ENCODE measurements around the gene PPM1F. TPM values are rescaled to one million over a fixed set of nuclear protein-coding genes. Genes with fewer than 3 reads are reported as not detected.

Gene PPM1F
- total RNA-seq, 1 donor from 2014 or later: 51.0 TPM

GRCh38 chr22:21958360-21959273 lies 6.0 kb upstream of the PPM1F start:
- Histone ChIP-seq H3K4me1 (no peaks in the 10 kb centered on the region), H3K27me3 (ENCODE audit: low read depth) (no peaks in the 10 kb centered on the region), H3K36me3 (peaks cover 48% of the 10 kb centered on the region), H3K4me3 (no peak overlapping the region), H3K9me3 (no peaks in the 10 kb centered on the region), H3K27ac (no peak overlapping the region)
- TF ChIP-seq, protein P1, sequence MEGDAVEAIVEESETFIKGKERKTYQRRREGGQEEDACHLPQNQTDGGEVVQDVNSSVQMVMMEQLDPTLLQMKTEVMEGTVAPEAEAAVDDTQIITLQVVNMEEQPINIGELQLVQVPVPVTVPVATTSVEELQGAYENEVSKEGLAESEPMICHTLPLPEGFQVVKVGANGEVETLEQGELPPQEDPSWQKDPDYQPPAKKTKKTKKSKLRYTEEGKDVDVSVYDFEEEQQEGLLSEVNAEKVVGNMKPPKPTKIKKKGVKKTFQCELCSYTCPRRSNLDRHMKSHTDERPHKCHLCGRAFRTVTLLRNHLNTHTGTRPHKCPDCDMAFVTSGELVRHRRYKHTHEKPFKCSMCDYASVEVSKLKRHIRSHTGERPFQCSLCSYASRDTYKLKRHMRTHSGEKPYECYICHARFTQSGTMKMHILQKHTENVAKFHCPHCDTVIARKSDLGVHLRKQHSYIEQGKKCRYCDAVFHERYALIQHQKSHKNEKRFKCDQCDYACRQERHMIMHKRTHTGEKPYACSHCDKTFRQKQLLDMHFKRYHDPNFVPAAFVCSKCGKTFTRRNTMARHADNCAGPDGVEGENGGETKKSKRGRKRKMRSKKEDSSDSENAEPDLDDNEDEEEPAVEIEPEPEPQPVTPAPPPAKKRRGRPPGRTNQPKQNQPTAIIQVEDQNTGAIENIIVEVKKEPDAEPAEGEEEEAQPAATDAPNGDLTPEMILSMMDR (IDR thresholded peaks at IDR 0.05): no peak
- DNase-seq (no peak), ATAC-seq (no peak)
- intact Hi-C loops (cut with DNase I): no loop called here

DNA sequence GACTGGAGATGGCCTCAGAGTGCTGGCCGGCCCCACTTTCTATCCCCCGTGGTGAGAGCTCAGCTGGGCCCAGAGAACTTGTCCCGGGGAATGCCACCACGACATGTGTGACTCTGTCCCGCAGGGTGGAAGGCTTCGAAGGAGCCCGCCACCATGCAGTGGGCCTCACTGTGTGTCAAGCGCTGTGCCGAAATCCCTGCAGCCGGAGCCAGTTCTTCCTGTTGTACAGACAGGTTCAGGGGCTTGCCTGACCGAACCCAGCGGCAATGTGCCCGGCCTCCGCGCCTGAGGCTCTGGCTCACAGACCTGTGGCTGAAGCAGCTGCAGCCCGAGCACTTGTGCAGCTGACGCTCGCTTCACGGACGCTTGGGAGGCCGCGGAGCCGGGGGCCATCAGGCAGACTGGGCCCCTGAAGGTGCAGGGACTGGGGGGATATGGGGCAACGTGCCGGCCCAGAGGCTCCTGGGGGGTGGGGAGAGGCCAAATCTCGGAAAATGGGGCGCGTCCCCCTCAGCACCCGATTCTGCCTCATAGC lies 650 bp downstream of the PPM1F start:
- Histone ChIP-seq H3K4me3 (peak overlapping the region; percentile 78), H3K9me3 (no peaks in the 10 kb centered on the region), H3K4me1 (peaks cover 52% of the 10 kb centered on the region), H3K36me3 (no peaks in the 10 kb centered on the region), H3K27ac (peak overlapping the region; percentile 94), H3K27me3 (ENCODE audit: low read depth) (no peaks in the 10 kb centered on the region)
- peak; percentile 61 to 73 for ATAC-seq
- DNase-seq: peak; percentile 73
- intact Hi-C loops (cut with DNase I): no loop called here
- TF ChIP-seq, protein P1 (IDR thresholded peaks at IDR 0.05): no peak

- Histone ChIP-seq H3K27ac (peak overlapping the region; percentile 94), H3K4me1 (peaks cover 61% of the 10 kb centered on the region), H3K4me3 (peak overlapping the region; percentile 78), H3K9me3 (no peaks in the 10 kb centered on the region), H3K27me3 (ENCODE audit: low read depth) (no peaks in the 10 kb centered on the region), H3K36me3 (peaks cover under 1% of the 10 kb centered on the region)
- no peak for DNase-seq
- TF ChIP-seq, protein P1 (IDR thresholded peaks at IDR 0.05): no peak
- intact Hi-C loops (cut with DNase I): no loop called here
- ATAC-seq: no peak
Measured at GRCh38 chr22:21951062-21951461, 1.6 kb downstream of the PPM1F start.

- intact Hi-C loops (cut with DNase I): no loop called here
- Histone ChIP-seq H3K4me3 (peak overlapping the region; percentile 0), H3K4me1 (peaks cover 73% of the 10 kb centered on the region), H3K36me3 (peaks cover 12% of the 10 kb centered on the region), H3K27ac (peak overlapping the region; percentile 94), H3K27me3 (ENCODE audit: low read depth) (no peaks in the 10 kb centered on the region), H3K9me3 (no peaks in the 10 kb centered on the region)
- ATAC-seq (no peak), DNase-seq (no peak)
- TF ChIP-seq, protein P1 (IDR thresholded peaks at IDR 0.05): no peak
Measured at GRCh38 chr22:21949948-21950347, 2.7 kb downstream of the PPM1F start.

DNA sequence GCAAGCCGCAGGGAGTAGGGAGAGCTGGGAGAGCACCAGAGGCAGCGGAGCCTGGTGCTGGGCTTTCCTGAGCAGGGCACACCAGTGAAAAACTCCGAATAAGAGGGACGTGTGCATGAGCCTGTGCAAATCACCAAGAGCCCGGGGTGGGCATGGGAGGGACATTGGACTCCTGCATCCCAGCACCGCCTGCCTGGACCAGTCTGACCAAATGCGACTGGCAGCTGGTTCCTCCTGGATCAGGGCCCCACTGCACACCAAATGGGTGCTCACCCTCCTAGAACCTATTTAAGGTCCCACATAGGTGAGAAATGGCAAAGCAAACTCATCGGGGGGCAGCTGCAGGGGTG lies 3.1 kb downstream of the PPM1F start:
- Histone ChIP-seq H3K27me3 (ENCODE audit: low read depth) (no peaks in the 10 kb centered on the region), H3K27ac (peak overlapping the region; percentile 94), H3K36me3 (peaks cover 16% of the 10 kb centered on the region), H3K9me3 (no peaks in the 10 kb centered on the region), H3K4me3 (peak overlapping the region; percentile 0), H3K4me1 (peaks cover 77% of the 10 kb centered on the region)
- intact Hi-C loops (cut with DNase I): no loop called here
- DNase-seq (no peak), ATAC-seq (no peak)
- TF ChIP-seq, protein P1 (IDR thresholded peaks at IDR 0.05): no peak

All from lower lobe of right lung (tissue), 2 donors.